ENCODE data around the gene SYNJ2.
A peak's percentile ranks its signal among the peaks of the same experiment; 100 is the strongest.

SYNJ2 gene

GRCh38 chr6:158070513-158070912 lies 88.8 kb downstream of the SYNJ2 start:
- Histone ChIP-seq H3K9me3 (ENCODE audit: low read length) (no peaks in the 10 kb centered on the region), H3K27me3 (ENCODE audit: insufficient read depth, low read length) (peaks cover 5% of the 10 kb centered on the region; the same call in 1 of the 2 replicates), H3K36me3 (ENCODE audit: insufficient read depth, low read length) (no peaks in the 10 kb centered on the region)

GRCh38 chr6:158071121-158072082 lies 89.7 kb downstream of the SYNJ2 start:
- TF ChIP-seq EZH2 (IDR thresholded peaks at IDR 0.05; ENCODE audit: borderline replicate concordance, low read length) (no peak), CTCF (IDR thresholded peaks at IDR 0.05; ENCODE audit: low read length) (no peak)
- H3K9me2 ChIP-seq (ENCODE audit: low read depth, low read length) = no peaks in the 10 kb centered on the region
- H3K4me3 ChIP-seq (ENCODE audit: low read depth, low read length, poor library complexity, severe bottlenecking) = no peak overlapping the region
- H3K9me3 ChIP-seq (ENCODE audit: low read length) = no peaks in the 10 kb centered on the region
- no peak overlapping the region for H3K4me2 ChIP-seq (ENCODE audit: low read length)
- H3K9ac ChIP-seq (ENCODE audit: low read length) = no peak overlapping the region
- no peak overlapping the region for H3K27ac ChIP-seq (ENCODE audit: low read depth, low read length, poor library complexity, severe bottlenecking)
- no peaks in the 10 kb centered on the region for H3K4me1 ChIP-seq (ENCODE audit: insufficient read depth, low read length, severe bottlenecking)
- H3F3A ChIP-seq (ENCODE audit: insufficient read depth, low read length) = no peaks in the 10 kb centered on the region
- H2AFZ ChIP-seq (ENCODE audit: low read length) = no peak overlapping the region
- no peaks in the 10 kb centered on the region for H3K36me3 ChIP-seq (ENCODE audit: insufficient read depth, low read length)
- H3K27me3 ChIP-seq (ENCODE audit: insufficient read depth, low read length) = no peaks in the 10 kb centered on the region
- no peaks in the 10 kb centered on the region for H4K20me1 ChIP-seq (ENCODE audit: insufficient read depth, low read length)
- H3K79me2 ChIP-seq (ENCODE audit: insufficient read depth, low read length) = no peaks in the 10 kb centered on the region

More at GRCh38 chr6:158070513-158070912, 88.8 kb downstream of the SYNJ2 start:
- Histone ChIP-seq H3K9ac (ENCODE audit: low read length) (no peak overlapping the region), H4K20me1 (ENCODE audit: insufficient read depth, low read length) (no peaks in the 10 kb centered on the region), H3K4me3 (ENCODE audit: low read depth, low read length, poor library complexity, severe bottlenecking) (no peak overlapping the region), H3K4me1 (ENCODE audit: insufficient read depth, low read length, severe bottlenecking) (no peaks in the 10 kb centered on the region), H3K4me2 (ENCODE audit: low read length) (no peak overlapping the region), H2AFZ (ENCODE audit: low read length) (no peak overlapping the region), H3K79me2 (ENCODE audit: insufficient read depth, low read length) (no peaks in the 10 kb centered on the region), H3F3A (ENCODE audit: insufficient read depth, low read length) (no peaks in the 10 kb centered on the region), H3K9me2 (ENCODE audit: low read depth, low read length) (no peaks in the 10 kb centered on the region), H3K27ac (ENCODE audit: low read depth, low read length, poor library complexity, severe bottlenecking) (no peak overlapping the region)
- TF ChIP-seq EZH2 (IDR thresholded peaks at IDR 0.05; ENCODE audit: borderline replicate concordance, low read length) (no peak), CTCF (IDR thresholded peaks at IDR 0.05; ENCODE audit: low read length) (no peak)

- Histone ChIP-seq H3K9me3 (ENCODE audit: low read length) (no peaks in the 10 kb centered on the region), H4K20me1 (ENCODE audit: insufficient read depth, low read length) (no peaks in the 10 kb centered on the region), H3K79me2 (ENCODE audit: insufficient read depth, low read length) (no peaks in the 10 kb centered on the region), H3K27ac (ENCODE audit: low read depth, low read length, poor library complexity, severe bottlenecking) (no peak overlapping the region), H3K4me3 (ENCODE audit: low read depth, low read length, poor library complexity, severe bottlenecking) (no peak overlapping the region), H3F3A (ENCODE audit: insufficient read depth, low read length) (no peaks in the 10 kb centered on the region), H3K4me2 (ENCODE audit: low read length) (no peak overlapping the region), H3K36me3 (ENCODE audit: insufficient read depth, low read length) (no peaks in the 10 kb centered on the region), H2AFZ (ENCODE audit: low read length) (no peak overlapping the region), H3K9ac (ENCODE audit: low read length) (no peak overlapping the region), H3K4me1 (ENCODE audit: insufficient read depth, low read length, severe bottlenecking) (no peaks in the 10 kb centered on the region), H3K9me2 (ENCODE audit: low read depth, low read length) (no peaks in the 10 kb centered on the region), H3K27me3 (ENCODE audit: insufficient read depth, low read length) (no peaks in the 10 kb centered on the region)
- peak; percentile 92 for TF ChIP-seq CTCF (IDR thresholded peaks at IDR 0.05; ENCODE audit: low read length)
- TF ChIP-seq EZH2 (IDR thresholded peaks at IDR 0.05; ENCODE audit: borderline replicate concordance, low read length) = no peak
These were observed 90.5 kb downstream of the SYNJ2 start for GRCh38 chr6:158072083-158072721.
